ENCODE results near the gene ADGRV1. TPM values are rescaled to one million over a fixed set of nuclear protein-coding genes. Genes with fewer than 3 reads are reported as not detected.
A peak's percentile ranks its signal among the peaks of the same experiment; 100 is the strongest.
"Not testable (repeated sequence)": the region's sequence is repeated elsewhere in the genome, so short reads cannot be mapped to it uniquely, and the experiment has no call there.

Gene ADGRV1
- total and polyA plus RNA-seq, 12 donors: 129 to 2,577 (median 695) TPM

DNA sequence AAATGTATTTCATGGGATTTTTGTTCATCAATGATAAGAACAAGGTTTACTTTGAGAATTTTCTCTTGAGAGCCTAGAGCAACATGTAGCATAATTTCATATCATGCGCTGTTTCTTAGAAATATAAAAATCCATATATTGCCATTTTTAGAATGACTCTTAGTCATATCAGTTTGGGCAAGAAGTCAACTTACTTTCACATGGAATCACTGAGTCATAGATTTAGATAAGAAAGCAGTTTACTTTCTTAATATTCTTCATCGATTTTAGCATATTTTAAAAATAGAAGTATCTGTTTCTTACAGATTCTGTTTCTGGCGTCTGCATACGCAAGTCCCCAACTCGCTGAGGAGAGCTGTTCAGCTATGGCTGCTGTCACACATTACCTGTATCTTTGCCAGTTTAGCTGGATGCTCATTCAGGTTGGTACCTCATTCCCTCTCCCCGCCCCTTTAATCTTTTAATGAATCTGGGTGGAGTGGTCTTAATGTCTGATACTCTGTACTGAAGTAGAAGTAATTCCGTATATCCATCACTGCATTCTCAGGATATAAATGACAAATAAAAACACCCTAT lies 406.6 kb downstream of the ADGRV1 start:
- Histone ChIP-seq H3K36me3 (replicated peaks in 1 of 2) (no peaks in the 10 kb centered on the region), H3K27me3 (no peaks in the 10 kb centered on the region), H3K27ac (peak overlapping the region; percentile 70 to 91 (median 86)), H3K4me1 (replicated peaks in 1 of 2) (peaks cover 13 to 44% of the 10 kb centered on the region in 2 donors), H3K4me3 (peak overlapping the region in 2 of 4 donors; percentile 1 to 57), H3K9me3 (replicated peaks in 1 of 3) (no peaks in the 10 kb centered on the region)
- intact Hi-C loops (cut with DNase I): no loop called here
- WGBS, 4 donors: 46 to 54% (median 51%) methylated on average over 7 of the region's 7 CpGs
- DNase-seq: peak in 4 of 7 donors; percentile 31 to 59 (median 42)
- TF ChIP-seq, protein P1, sequence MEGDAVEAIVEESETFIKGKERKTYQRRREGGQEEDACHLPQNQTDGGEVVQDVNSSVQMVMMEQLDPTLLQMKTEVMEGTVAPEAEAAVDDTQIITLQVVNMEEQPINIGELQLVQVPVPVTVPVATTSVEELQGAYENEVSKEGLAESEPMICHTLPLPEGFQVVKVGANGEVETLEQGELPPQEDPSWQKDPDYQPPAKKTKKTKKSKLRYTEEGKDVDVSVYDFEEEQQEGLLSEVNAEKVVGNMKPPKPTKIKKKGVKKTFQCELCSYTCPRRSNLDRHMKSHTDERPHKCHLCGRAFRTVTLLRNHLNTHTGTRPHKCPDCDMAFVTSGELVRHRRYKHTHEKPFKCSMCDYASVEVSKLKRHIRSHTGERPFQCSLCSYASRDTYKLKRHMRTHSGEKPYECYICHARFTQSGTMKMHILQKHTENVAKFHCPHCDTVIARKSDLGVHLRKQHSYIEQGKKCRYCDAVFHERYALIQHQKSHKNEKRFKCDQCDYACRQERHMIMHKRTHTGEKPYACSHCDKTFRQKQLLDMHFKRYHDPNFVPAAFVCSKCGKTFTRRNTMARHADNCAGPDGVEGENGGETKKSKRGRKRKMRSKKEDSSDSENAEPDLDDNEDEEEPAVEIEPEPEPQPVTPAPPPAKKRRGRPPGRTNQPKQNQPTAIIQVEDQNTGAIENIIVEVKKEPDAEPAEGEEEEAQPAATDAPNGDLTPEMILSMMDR (IDR thresholded peaks at IDR 0.05): no peak
- peak in 1 of 2 donors; percentile 52 for TF ChIP-seq POLR2A (IDR thresholded peaks at IDR 0.05)

DNA sequence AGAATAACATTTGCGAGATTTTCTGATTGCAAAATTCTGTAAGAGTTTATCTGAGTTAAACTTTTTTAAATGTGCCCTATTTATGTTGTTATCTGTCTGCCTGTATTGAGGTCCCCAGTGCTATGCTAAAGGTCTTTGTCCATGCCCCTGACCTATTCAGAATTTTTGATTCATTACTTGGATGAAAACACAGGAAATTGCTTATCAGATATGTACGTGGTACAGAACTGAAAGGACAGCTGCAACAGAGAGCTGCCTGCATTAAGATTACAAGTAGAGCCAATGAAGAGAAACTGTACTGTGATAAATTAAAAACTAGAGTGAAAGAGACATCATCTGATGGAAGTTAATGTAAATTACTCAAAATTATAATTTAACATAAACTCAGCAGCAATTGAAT lies 408.8 kb downstream of the ADGRV1 start:
- H3K27me3 ChIP-seq: no peaks in the 10 kb centered on the region
- peak in 3 of 7 donors; percentile 35 to 55 (median 41) for DNase-seq
- 12 to 15% (median 14%) methylated on average over 2 of the region's 2 CpGs for WGBS, 4 donors
- intact Hi-C loops (cut with DNase I): no loop called here
- H3K36me3 ChIP-seq (replicated peaks in 1 of 2): no peaks in the 10 kb centered on the region
- H3K4me3 ChIP-seq: peak overlapping the region in 2 of 4 donors; percentile 16 to 57
- TF ChIP-seq POLR2A (IDR thresholded peaks at IDR 0.05): peak in 1 of 2 donors; percentile 59
- TF ChIP-seq, protein P1 (IDR thresholded peaks at IDR 0.05): no peak
- no peaks in the 10 kb centered on the region for H3K9me3 ChIP-seq (replicated peaks in 1 of 3)
- H3K27ac ChIP-seq: peak overlapping the region; percentile 73 to 91 (median 86)
- H3K4me1 ChIP-seq (replicated peaks in 1 of 2): peaks cover 13 to 36% of the 10 kb centered on the region in 2 donors

DNA sequence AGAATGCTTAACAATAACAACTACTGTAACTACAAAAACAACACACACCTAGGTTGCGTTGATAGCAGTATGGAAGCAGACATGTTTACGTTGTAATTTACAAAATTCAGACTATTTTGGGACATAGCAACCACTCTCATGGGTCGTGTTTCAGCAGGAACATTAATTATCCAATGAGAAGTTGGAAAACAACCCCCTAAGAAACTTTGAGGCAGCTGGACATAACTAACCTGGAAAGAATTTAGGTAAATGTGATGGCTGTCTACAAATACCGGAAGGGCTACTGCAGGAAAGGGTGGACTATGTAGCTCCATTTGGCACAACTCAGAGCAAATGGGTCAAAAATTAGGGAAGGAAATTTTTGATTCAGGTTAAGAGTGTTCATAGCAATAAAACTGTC lies 409.3 kb downstream of the ADGRV1 start:
- TF ChIP-seq, protein P1 (IDR thresholded peaks at IDR 0.05): no peak
- no peak for TF ChIP-seq POLR2A (IDR thresholded peaks at IDR 0.05)
- Histone ChIP-seq H3K4me1 (replicated peaks in 1 of 2) (peaks cover 13 to 32% of the 10 kb centered on the region in 2 donors), H3K9me3 (replicated peaks in 1 of 3) (no peaks in the 10 kb centered on the region), H3K27me3 (no peaks in the 10 kb centered on the region), H3K4me3 (peak overlapping the region in 1 of 4 donors; percentile 57), H3K36me3 (replicated peaks in 1 of 2) (no peaks in the 10 kb centered on the region), H3K27ac (peak overlapping the region; percentile 73 to 91 (median 86))
- intact Hi-C loops (cut with DNase I): no loop called here
- DNase-seq: no peak
- 30 to 33% (median 33%) methylated on average over 4 of the region's 4 CpGs for WGBS, 4 donors

DNA sequence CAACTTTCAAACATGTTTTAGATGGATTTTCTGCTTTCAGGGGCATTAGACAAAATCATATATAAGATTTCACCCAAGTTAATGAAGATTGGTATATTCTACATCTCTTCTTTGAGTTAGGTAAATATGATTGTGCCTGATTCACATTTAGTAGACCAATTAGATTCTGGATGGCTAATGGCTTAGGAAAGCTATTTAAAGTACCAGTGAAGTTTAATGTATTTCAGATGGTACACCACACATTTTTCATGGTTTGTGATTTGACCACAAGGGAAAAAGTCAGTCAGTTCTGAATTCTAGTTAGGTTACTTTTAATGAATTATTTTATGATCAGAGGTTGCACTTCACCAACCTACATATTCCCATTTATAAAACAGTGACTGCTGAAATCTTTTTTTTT lies 409.7 kb downstream of the ADGRV1 start:
- Histone ChIP-seq H3K4me3 (peak overlapping the region in 1 of 4 donors; percentile 57), H3K4me1 (replicated peaks in 1 of 2) (peaks cover 13 to 27% of the 10 kb centered on the region in 2 donors), H3K36me3 (replicated peaks in 1 of 2) (no peaks in the 10 kb centered on the region), H3K9me3 (replicated peaks in 1 of 3) (no peaks in the 10 kb centered on the region), H3K27ac (peak overlapping the region; percentile 73 to 91 (median 86)), H3K27me3 (no peaks in the 10 kb centered on the region)
- TF ChIP-seq, protein P1 (IDR thresholded peaks at IDR 0.05): no peak
- TF ChIP-seq POLR2A (IDR thresholded peaks at IDR 0.05): no peak
- intact Hi-C loops (cut with DNase I): no loop called here
- no peak for DNase-seq

DNA sequence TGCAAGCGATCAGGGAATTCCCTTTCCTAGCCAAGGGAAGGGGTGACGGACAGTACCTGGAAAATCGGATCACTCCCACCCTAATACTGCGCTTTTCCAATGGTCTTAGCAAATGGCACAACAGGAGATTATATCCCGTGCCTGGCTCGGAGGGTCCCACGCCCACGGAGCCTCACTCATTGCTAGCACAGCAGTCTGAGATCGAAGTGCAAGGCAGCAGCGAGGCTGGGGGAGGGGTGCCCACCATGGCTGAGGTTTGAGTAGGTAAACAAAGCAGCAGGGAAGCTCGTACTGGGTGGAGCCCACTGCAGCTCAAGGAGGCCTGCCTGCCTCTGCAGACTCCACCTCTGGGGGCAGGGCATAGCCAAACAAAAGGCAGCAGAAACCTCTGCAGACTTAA lies 411.3 kb downstream of the ADGRV1 start:
- intact Hi-C loops (cut with DNase I); H3K36me3 ChIP-seq (replicated peaks in 1 of 2); H3K27me3 ChIP-seq; H3K9me3 ChIP-seq (replicated peaks in 1 of 3); DNase-seq: not testable (repeated sequence)
- peak overlapping the region in 2 of 5 donors; percentile 48 to 91 for H3K27ac ChIP-seq
- H3K4me1 ChIP-seq (replicated peaks in 1 of 2): peaks cover 13 to 17% of the 10 kb centered on the region in 2 donors
- WGBS, 4 donors: 71 to 98% (median 95%) methylated on average over 4 to 11 of the region's 11 CpGs
- H3K4me3 ChIP-seq: peak overlapping the region in 1 of 4 donors; percentile 57
